H1 (cell line): ENCODE results near the gene GPR35. TPM values are rescaled to one million over a fixed set of nuclear protein-coding genes. Genes with fewer than 3 reads are reported as not detected.

ENCODE experiments used
- CTCF ChIA-PET: fragments of 300-600 bp; sonication (Branson Sonifier 250); formaldehyde crosslinking; loops from one replicate; lab custom pipeline; 2021; ENCODE audit not compliant: partially characterized antibody; lab: Charles Lee
- POLR2A ChIA-PET: fragments of 300-600 bp; sonication (Branson Sonifier 250); formaldehyde crosslinking; loops from one replicate; lab custom pipeline; 2021; ENCODE audit warnings: inconsistent platforms; ENCODE audit not compliant: partially characterized antibody; lab: Charles Lee
- DNase-seq, 2 experiments: peaks; one replicate each; pipeline versions ENCODE4 v3.0.0 to v3.0.0-alpha.2; 2010 to 2022; ENCODE audit warnings: low spot score in 2 of 2, low read depth in 1 of 2, mixed read lengths in 1 of 2
- FAIRE-seq: peaks from 2 replicates; lab custom pipeline; 2011; peaks lifted over from hg19 to GRCh38; lab: Jason Lieb, UNC
- H2AFZ ChIP-seq: 2 replicates; pipeline ENCODE4 v1.8.1; 2012; ENCODE audit warnings: low read length, inconsistent platforms
- H2AK5ac ChIP-seq: 2 replicates; pipeline ENCODE4 v1.6.1; 2013; ENCODE audit warnings: low read depth, low read length
- H2BK120ac ChIP-seq: replicated peaks from 2 replicates; pipeline ENCODE3; 2013; ENCODE audit warnings: low read depth, low read length, inconsistent platforms
- H2BK12ac ChIP-seq: 2 replicates; pipeline ENCODE4 v1.6.1; 2013; ENCODE audit warnings: low read depth, low read length
- H2BK15ac ChIP-seq: 2 replicates; pipeline ENCODE4 v1.6.1; 2013; ENCODE audit warnings: low read length
- H2BK20ac ChIP-seq: 2 replicates; pipeline ENCODE4 v1.6.1; 2013; ENCODE audit warnings: low read length
- H2BK5ac ChIP-seq: 2 replicates; pipeline ENCODE4 v1.6.1; 2013; ENCODE audit warnings: low read depth, low read length
- H3K14ac ChIP-seq: 2 replicates; pipeline ENCODE4 v1.6.1; 2013; ENCODE audit warnings: inconsistent platforms; ENCODE audit not compliant: insufficient read length
- H3K18ac ChIP-seq: 2 replicates; pipeline ENCODE4 v1.6.1; 2013; ENCODE audit warnings: low read length; ENCODE audit errors: extremely low read depth
- H3K23ac ChIP-seq: 2 replicates; pipeline ENCODE4 v1.6.1; 2013; ENCODE audit warnings: inconsistent platforms; ENCODE audit not compliant: insufficient read length
- H3K23me2 ChIP-seq: 2 replicates; pipeline ENCODE4 v1.6.1; 2013; ENCODE audit warnings: low read depth, low read length
- H3K27ac ChIP-seq: 2 replicates; pipeline ENCODE4 v1.6.1; 2011; ENCODE audit warnings: low read depth, low read length, inconsistent platforms
- H3K27me3 ChIP-seq, 4 experiments: replicated peaks in 1 of 4; 1 replicate in 1 of 4; 2 replicates in 3 of 4; pipeline versions ENCODE4 v1.6.1 to v1.8.1; 2011 to 2013; ENCODE audit warnings: low read length in 3 of 4, mild to moderate bottlenecking in 3 of 4, inconsistent platforms in 2 of 4, mixed read lengths in 2 of 4, moderate library complexity in 1 of 4; ENCODE audit not compliant: control insufficient read depth in 3 of 4, insufficient read depth in 3 of 4; ENCODE audit errors: extremely low read depth in 1 of 4
- H3K36me3 ChIP-seq, 4 experiments: 2 replicates each; pipeline versions ENCODE4 v1.6.1 to v1.8.1; 2011 to 2013; ENCODE audit warnings: mild to moderate bottlenecking in 4 of 4, low read length in 3 of 4, moderate library complexity in 2 of 4, control low read depth in 1 of 4, inconsistent platforms in 1 of 4; ENCODE audit not compliant: insufficient read depth in 4 of 4, control insufficient read depth in 2 of 4
- H3K4ac ChIP-seq: replicated peaks from 2 replicates; pipeline ENCODE3; 2013; ENCODE audit warnings: low read length, low read depth, mixed read lengths, inconsistent platforms; ENCODE audit not compliant: insufficient read length
- H3K4me1 ChIP-seq, 4 experiments: replicated peaks in 1 of 4; 1 replicate in 1 of 4; 2 replicates in 3 of 4; pipeline versions ENCODE4 v1.6.1 to v1.8.1; 2011 to 2013; ENCODE audit warnings: low read length in 3 of 4, inconsistent platforms in 2 of 4, mixed read lengths in 1 of 4; ENCODE audit not compliant: insufficient read depth in 4 of 4, control insufficient read depth in 3 of 4
- H3K4me2 ChIP-seq, 2 experiments: 2 replicates each; pipeline versions ENCODE4 v1.6.1 to v1.8.1; 2011 to 2013; ENCODE audit warnings: low read depth in 2 of 2, low read length in 2 of 2, control low read depth in 1 of 2, inconsistent platforms in 1 of 2, mild to moderate bottlenecking in 1 of 2; ENCODE audit not compliant: insufficient read depth in 1 of 2
- H3K4me3 ChIP-seq, 4 experiments: fragments of 200-600, 300-600 bp in 1 of 4; sonication (generic), shearing (Covaris generic), sonication (Bioruptor Twin) in 1 of 4; 2 replicates each; pipeline versions ENCODE4 v1.5.1 to v1.8.1; 2011 to 2016; ENCODE audit warnings: low read length in 4 of 4, low read depth in 3 of 4, control low read depth in 2 of 4, inconsistent platforms in 2 of 4, mild to moderate bottlenecking in 2 of 4, mixed read lengths in 1 of 4, moderate library complexity in 1 of 4; ENCODE audit not compliant: insufficient read depth in 2 of 4; ENCODE audit errors: extremely low read depth in 1 of 4
- H3K56ac ChIP-seq: replicated peaks from 2 replicates; pipeline ENCODE3; 2013; ENCODE audit warnings: low read depth, mild to moderate bottlenecking, mixed read lengths, low read length, inconsistent platforms; ENCODE audit not compliant: insufficient read length
- H3K79me1 ChIP-seq: 2 replicates; pipeline ENCODE4 v1.6.1; 2013; ENCODE audit warnings: low read depth, low read length, control low read depth
- H3K79me2 ChIP-seq, 2 experiments: 2 replicates each; pipeline versions ENCODE4 v1.6.1 to v1.8.1; 2012 to 2013; ENCODE audit warnings: low read length in 2 of 2, mild to moderate bottlenecking in 2 of 2, inconsistent platforms in 1 of 2; ENCODE audit not compliant: insufficient read depth in 2 of 2, control insufficient read depth in 1 of 2
- H3K9ac ChIP-seq, 4 experiments: replicated peaks in 1 of 4; 1 replicate in 1 of 4; 2 replicates in 3 of 4; pipeline versions ENCODE4 v1.6.1 to v1.8.1; 2011 to 2013; ENCODE audit warnings: low read depth in 3 of 4, low read length in 3 of 4, control low read depth in 2 of 4, mild to moderate bottlenecking in 2 of 4, moderate library complexity in 2 of 4, inconsistent platforms in 1 of 4; ENCODE audit errors: extremely low read depth in 1 of 4
- H3K9me3 ChIP-seq, 2 experiments: 2 replicates each; pipeline versions ENCODE4 v1.6.1 to v1.8.1; 2012 to 2013; ENCODE audit warnings: mild to moderate bottlenecking in 2 of 2, moderate library complexity in 2 of 2, control low read depth in 1 of 2, inconsistent platforms in 1 of 2, low read depth in 1 of 2, low read length in 1 of 2, mixed read lengths in 1 of 2; ENCODE audit not compliant: insufficient read depth in 2 of 2
- H4K20me1 ChIP-seq, 2 experiments: replicated peaks in 1 of 2; 2 replicates each; pipeline versions ENCODE3 to v1.8.1; 2011 to 2013; ENCODE audit warnings: inconsistent platforms in 2 of 2, low read length in 2 of 2, mild to moderate bottlenecking in 1 of 2; ENCODE audit not compliant: insufficient read depth in 2 of 2, control insufficient read depth in 1 of 2
- H4K5ac ChIP-seq: 2 replicates; pipeline ENCODE4 v1.6.1; 2013; ENCODE audit warnings: low read length, low read depth, mixed read lengths, inconsistent platforms; ENCODE audit not compliant: insufficient read length
- H4K8ac ChIP-seq: 2 replicates; pipeline ENCODE4 v1.8.0; 2013; ENCODE audit warnings: mild to moderate bottlenecking, moderate library complexity, low read length, inconsistent platforms; ENCODE audit not compliant: insufficient read depth; ENCODE audit errors: extremely low read depth
- H4K91ac ChIP-seq: replicated peaks from 2 replicates; pipeline ENCODE3; 2013; ENCODE audit warnings: low read length, mixed read lengths, inconsistent platforms; ENCODE audit not compliant: insufficient read length
- EZH2 ChIP-seq: fragments of 200-600 bp; sonication (generic); IDR thresholded peaks from 2 replicates; pipeline ENCODE4 v1.7.1; 2012; ENCODE audit warnings: low read depth, mild to moderate bottlenecking, moderate library complexity, low read length, inconsistent platforms; ENCODE audit not compliant: severe bottlenecking
- GABPA ChIP-seq: IDR thresholded peaks from 2 replicates; pipeline ENCODE4 v1.6.1; 2011; ENCODE audit warnings: mild to moderate bottlenecking, low read length, moderate library complexity, borderline replicate concordance; ENCODE audit not compliant: insufficient read depth
- KDM4A ChIP-seq: IDR thresholded peaks from one replicate; pipeline ENCODE4 v1.7.1; 2012; ENCODE audit warnings: low read depth, mild to moderate bottlenecking, moderate library complexity, low read length, inconsistent platforms; ENCODE audit not compliant: severe bottlenecking
- RNF2 ChIP-seq: fragments of 200-900, 300-1000 bp; sonication (generic); IDR thresholded peaks from 2 replicates; pipeline ENCODE4 v1.7.1; 2016; ENCODE audit warnings: borderline replicate concordance, low read depth, mild to moderate bottlenecking, antibody characterized with exemption, low read length; ENCODE audit not compliant: poor library complexity, severe bottlenecking; ENCODE audit errors: missing control alignments
- SIRT6 ChIP-seq: IDR thresholded peaks from one replicate; pipeline ENCODE4 v1.7.1; 2012; ENCODE audit warnings: low read length, inconsistent platforms
- SP4 ChIP-seq: IDR thresholded peaks from 2 replicates; pipeline ENCODE4 v1.6.1; 2012; ENCODE audit warnings: low read length, inconsistent platforms
- WGBS, 2 experiments: shearing (Covaris generic) in 1 of 2; methylation state at CpG; one replicate each; pipeline versions ENCODE4 v1.1.6 to v1.1.7; 2013 to 2015; ENCODE audit warnings: low lambda C conversion rate in 2 of 2, mixed read lengths in 2 of 2, inconsistent platforms in 1 of 2, low coverage in 1 of 2, missing lambda C conversion rate in 1 of 2; ENCODE audit not compliant: insufficient replicate concordance in 2 of 2, insufficient coverage in 1 of 2, insufficient read length in 1 of 2; ENCODE audit errors: extremely low coverage in 1 of 2, missing lambda C conversion rate in 1 of 2; 5-methylcytosine and 5-hydroxymethylcytosine counted together
- polyA plus RNA-seq, 7 experiments: library from polyadenylated mRNA; depleted of rRNA in 3 of 7; stranded (reverse) in 5 of 7; unstranded in 2 of 7; fragments of >200 nt in 5 of 7; fragments of 200-250 nt in 2 of 7; gene quantifications; 1 replicate in 5 of 7; 2 replicates in 1 of 7; 4 replicates in 1 of 7; pipeline versions ENCODE4 v1.2.1 to v1.2.3, GENCODE V29; 2011 to 2013; ENCODE audit warnings: missing spikeins in 2 of 7, mixed read lengths in 2 of 7
- total RNA-seq: library from RNA; stranded (reverse); fragmentation: NEBNext Ultra II Directional; extraction: Animal tissue kit (Norgen Biotek cat#: 25700); gene quantifications from 2 replicates; pipeline ENCODE4 v1.2.1, GENCODE V29; 2021

Gene GPR35
- total and polyA plus RNA-seq, 2 of the 8 experiments (the other 6 are each of a cell fraction or from before 2014, with no cell fraction given), result 0.47 TPM; not detected in 1

DNA sequence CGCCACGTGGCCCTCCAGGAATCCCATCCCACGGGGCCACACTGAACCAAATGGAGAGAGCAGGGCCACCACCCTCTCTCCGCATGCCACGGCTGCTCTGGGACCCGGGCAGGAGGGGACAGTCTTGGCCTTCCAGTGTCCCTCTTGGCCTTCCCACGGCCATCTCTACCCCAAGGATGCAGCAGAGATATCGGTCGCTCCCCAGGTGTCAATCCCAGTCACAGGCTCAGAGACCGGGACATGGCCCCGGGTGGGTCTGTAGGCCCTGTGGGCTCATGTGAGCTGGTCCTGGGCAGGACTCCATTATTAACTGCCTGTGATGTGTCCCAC lies 23.5 kb upstream of the GPR35 start:
- H3K4me2 ChIP-seq, result no peak overlapping the region

More for the DNA sequence above, 23.5 kb upstream of the GPR35 start:
- no peak overlapping the region for H4K5ac ChIP-seq
- no peak overlapping the region for H4K8ac ChIP-seq
- ChIA-PET CTCF (interaction anchor here (0.7 to 1.1 kb wide), 3 partner anchors 9 to 717 kb away, joined by 3 read pairs; no protein-coding TSS in a partner anchor), POLR2A (interaction anchor here (0.6 to 0.7 kb wide), 2 partner anchors 30 to 1105 kb away, joined by 3 read pairs; no protein-coding TSS in a partner anchor)
- no peak overlapping the region for H3K56ac ChIP-seq
- H3K27me3 ChIP-seq, result 0 out of 7 replicates have a peak, but pooled peaks cover 0 to 2% (median 0%) of the 10 kb centered on the region in 4 experiments
- H2BK5ac ChIP-seq, result no peak overlapping the region
- H3K27ac ChIP-seq, result no peak overlapping the region
- no peak overlapping the region for H3K23ac ChIP-seq
- no peak for FAIRE-seq
- H3K4me1 ChIP-seq, result no peaks in the 10 kb centered on the region
- H3K4ac ChIP-seq, result no peak overlapping the region
- no peak overlapping the region for H2AFZ ChIP-seq
- no peaks in the 10 kb centered on the region for H3K79me1 ChIP-seq
- no peaks in the 10 kb centered on the region for H3K79me2 ChIP-seq
- 88% methylated on average over 11 of the region's 11 CpGs; no CpG with 5 or more reads in 1 of the 2 experiments for WGBS, 2 experiments
- H3K36me3 ChIP-seq, result peaks cover 0 to 7% (median 3%) of the 10 kb centered on the region in 4 experiments; a peak in 4 of 8 replicates
- H3K9me3 ChIP-seq, result no peaks in the 10 kb centered on the region
- H3K23me2 ChIP-seq, result no peaks in the 10 kb centered on the region
- no peak overlapping the region for H3K14ac ChIP-seq
- H2BK12ac ChIP-seq, result no peak overlapping the region
- DNase-seq, result no peak
- no peak overlapping the region for H3K9ac ChIP-seq
- no peak overlapping the region for H2BK20ac ChIP-seq
- H4K91ac ChIP-seq, result no peak overlapping the region
- no peak overlapping the region for H2BK15ac ChIP-seq
- H2BK120ac ChIP-seq, result no peak overlapping the region
- TF ChIP-seq GABPA, result no peak
- TF ChIP-seq KDM4A, result no peak
- TF ChIP-seq SP4, result no peak
- TF ChIP-seq EZH2, result no peak
- TF ChIP-seq SIRT6, result no peak
- TF ChIP-seq RNF2, result no peak
- no peak overlapping the region for H3K18ac ChIP-seq
- no peak overlapping the region for H3K4me3 ChIP-seq
- no peak overlapping the region for H2AK5ac ChIP-seq
- H4K20me1 ChIP-seq, result peaks cover 0 to 4% of the 10 kb centered on the region in 2 experiments
